NCI-H1436 (cell line): Measurements from ENCODE around the gene GPBAR1.
"Not testable (repeated sequence)": the region's sequence is repeated elsewhere in the genome, so short reads cannot be mapped to it uniquely, and the experiment has no call there.

Experiments
- DNase-seq: peaks from one replicate; lab custom pipeline; 2025; lab: John Stamatoyannopoulos, UW

The GPBAR1 gene

DNA sequence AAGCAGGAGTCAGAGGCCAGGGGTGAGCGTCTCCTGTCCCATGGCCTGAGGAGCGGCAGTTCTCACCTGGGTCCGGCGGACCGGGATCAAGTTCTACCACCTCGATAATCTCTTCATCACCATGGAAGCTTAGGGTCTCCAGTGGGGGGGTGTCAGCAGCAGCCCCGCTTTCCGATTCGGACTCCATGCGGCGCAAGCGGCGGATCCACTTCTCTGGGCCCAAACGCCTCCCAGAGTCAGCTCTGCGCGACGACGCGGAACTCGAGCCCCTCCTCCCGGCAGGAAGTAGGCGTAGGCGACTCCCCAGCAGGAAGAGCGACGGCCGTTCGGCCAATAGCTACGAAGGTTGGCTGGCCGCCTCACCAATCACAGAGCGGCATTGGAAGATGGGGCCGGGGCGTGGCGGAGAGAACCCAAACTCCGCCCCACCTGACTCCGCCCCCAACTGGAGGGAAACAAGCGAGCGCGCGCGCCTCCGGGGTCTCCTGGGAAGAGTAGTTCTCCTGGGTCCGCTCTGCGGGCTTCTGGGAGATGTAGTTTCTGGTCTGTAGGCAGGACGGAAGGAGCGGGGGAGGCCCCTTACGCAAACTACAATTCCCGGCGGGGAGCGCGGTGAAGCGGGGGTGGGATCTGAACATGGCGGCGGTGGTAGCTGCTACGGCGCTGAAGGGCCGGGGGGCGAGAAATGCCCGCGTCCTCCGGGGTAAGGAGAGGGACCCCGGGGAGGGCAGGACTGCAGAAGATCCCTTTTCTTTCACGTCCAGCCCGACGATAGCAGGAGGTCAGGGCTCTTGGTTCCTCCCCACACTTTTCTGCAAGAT lies 9.3 kb downstream of the GPBAR1 start, which contains the start of the genes AAMP and PNKD:
Gene AAMP (minus strand): TSS at position 238 of the 821 bp plus-strand sequence. CDS start 51 bp downstream, at position 187.
Gene PNKD (plus strand): TSS at position 620 of the 821 bp plus-strand sequence. CDS start 17 bp downstream, at position 637.
- peak; percentile 99 for DNase-seq

DNA sequence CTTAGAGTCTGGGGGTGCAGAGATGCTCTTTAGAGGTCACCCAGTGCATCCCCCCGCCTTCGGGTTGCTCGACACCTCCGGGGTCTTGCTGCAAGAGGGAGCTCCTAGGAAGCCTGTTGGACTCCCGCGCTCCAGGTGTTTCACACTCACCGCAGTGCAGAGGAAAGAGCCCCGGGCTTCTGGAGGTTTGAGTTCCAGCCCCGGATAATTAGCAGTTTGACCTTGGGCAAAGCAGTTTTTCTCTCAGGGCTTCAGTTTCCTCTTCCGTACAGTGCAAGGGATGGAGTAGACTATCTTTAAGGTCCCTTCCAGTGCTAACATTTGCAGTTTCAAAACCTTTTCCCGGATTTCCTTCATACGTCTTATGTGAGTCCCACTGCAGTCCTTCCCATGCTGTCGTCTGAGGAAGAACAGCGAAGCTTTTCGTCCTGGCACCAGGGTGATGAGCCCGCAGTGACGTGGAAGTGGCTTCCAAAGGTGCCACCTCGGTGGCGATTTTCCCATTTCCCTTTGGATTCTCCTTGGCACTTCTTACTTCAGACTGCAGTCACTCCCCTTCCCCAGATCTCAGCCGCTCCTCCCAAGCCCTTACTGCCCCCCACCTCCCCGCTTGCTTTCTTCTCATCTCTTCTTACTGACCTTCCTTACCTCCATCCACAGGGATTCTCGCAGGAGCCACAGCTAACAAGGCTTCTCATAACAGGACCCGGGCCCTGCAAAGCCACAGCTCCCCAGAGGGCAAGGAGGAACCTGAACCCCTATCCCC lies 10.1 kb downstream of the GPBAR1 start:
- DNase-seq, result no peak

DNA sequence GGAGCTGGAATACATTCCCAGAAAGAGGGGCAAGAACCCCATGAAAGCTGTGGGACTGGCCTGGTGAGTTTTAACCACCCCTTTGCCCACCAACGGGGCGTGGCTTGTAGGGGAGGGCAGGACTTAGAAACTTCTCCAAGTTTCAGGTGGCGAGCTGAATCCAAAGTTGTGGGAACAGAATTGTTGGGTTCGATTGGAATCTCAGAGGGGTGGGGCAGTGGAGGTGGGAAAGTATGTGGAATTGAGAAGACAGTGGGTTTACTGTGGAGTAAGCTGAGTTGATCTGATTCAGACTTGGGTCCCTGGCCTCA lies 10.6 kb downstream of the GPBAR1 start:
- DNase-seq, result no peak

DNA sequence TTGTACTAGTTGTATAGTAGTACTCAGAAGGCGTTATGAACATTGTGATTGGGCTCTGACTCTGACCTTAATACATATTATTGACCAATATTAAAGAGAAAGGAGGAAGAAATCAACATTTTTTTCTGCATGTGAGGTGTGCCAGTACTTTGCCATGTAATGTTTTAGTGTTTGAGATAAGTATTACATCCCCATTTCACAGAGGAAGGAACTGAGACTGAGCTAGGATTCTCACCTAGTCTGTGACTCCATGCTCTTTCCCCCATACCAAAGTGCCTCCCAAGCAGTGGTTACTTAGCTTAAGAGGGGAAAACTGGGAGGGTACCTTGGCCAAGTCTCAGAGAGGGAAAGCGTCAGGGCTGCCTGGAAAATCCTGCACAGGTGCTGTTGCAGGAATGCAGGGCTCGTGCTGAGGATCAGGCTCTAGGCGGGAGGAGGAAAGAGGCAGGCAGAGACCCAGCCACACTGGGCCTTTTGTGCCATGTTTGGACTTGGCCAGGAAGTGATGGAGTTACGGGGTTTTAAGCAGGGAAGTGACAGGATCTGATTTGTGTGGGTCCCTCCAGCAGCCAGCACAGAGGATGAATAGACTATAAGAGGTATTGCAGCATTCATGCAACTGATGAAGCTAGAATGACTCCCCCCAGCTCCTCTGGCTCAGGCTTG lies 11.2 kb downstream of the GPBAR1 start:
- DNase-seq, result no peak

DNA sequence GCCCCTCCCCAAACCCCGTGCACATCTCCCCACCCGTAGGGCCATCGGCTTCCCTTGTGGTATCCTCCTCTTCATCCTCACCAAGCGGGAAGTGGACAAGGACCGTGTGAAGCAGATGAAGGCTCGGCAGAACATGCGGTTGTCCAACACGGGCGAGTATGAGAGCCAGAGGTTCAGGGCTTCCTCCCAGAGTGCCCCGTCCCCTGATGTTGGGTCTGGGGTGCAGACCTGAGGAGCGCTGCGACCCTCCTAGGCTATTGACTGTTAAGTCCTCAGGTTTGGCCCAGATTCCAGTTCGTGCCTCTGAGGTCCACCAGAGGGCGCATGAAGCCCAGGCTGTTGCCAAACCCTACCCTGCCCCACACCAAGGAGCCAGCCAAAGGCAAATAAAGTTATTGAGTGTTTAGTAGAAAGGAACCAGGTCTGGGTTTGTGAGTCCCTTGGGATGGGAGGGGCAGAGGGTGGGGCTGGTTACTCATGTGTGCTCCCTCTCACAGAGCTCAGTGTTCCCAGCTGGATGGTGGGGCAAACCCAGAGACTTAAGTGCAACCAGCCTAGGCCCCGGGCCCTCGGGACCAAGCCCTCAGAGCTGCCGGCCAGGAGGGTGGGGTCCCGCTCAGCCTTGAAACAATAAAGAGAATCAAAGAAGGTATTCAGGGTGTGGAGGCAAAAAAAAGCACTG lies 11.9 kb downstream of the GPBAR1 start:
- peak; percentile 79 for DNase-seq

DNA sequence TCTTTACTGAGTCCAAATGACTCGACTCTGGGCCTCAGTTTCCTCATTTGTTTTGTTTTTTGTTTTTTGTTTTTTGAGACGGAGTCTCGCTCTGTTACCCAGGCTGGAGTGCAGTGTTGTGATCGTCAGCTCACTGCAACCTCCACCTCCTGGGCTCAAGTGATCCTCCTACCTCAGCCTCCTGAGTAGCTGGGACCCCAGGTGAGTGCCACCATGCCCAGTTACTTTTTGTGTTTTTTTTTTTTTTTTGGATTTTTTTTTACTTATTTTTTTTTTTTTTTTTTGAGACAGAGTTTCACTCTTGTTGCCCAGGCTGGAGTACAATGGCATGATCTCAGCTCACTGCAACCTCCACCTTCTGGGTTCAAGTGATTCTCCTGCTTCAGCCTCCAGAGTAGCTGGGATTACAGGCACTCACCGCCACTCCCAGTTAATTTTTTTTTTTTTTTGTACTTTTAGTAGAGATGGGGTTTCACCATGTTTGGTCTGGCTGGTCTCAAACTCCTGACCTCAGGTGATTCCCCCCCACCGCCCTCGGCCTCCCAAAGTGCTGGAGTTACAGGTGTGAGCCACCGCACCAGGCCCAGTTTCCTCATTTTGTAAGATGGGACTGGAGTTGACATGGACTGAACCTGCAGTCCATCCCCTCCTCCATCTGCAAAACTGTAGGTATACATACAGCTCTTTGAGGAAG lies 12.5 kb downstream of the GPBAR1 start:
- DNase-seq, result not testable (repeated sequence)

DNA sequence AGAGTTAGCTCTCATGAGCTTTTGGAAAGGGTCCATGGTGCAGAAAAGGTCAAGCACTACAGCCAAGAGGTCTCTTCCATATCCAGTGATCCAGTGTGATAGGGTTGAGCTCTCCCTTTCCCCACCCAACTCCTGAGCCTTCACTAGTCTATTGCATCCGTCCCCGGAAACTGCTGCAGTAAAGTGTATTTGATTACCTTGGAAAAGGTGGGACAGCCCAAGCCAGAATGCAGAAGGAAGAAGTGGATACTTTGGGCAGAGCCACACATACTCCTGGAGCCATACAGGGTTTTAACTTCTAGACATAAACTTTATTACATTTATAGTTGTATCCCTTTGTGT lies 13.1 kb downstream of the GPBAR1 start:
- DNase-seq, result no peak

DNA sequence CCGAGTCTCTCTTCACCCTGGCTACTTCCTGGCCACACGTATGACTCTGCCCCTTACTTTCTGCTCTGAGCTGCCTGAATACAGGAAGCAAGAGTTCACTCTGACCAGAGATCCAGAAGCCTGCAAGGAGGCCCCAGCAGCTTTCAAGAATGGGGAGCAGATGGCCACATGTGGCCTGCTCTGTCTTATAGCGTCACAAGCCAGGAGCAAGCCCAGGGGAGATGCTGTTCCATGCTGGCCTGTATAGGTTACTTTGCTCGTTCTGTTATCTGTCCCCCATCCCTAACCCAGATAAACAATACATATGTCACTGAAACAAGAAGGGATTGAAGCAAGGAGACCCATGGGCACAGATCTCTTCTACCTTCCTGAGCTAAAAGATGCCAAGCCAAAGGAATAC lies 13.8 kb downstream of the GPBAR1 start:
- no peak for DNase-seq

DNA sequence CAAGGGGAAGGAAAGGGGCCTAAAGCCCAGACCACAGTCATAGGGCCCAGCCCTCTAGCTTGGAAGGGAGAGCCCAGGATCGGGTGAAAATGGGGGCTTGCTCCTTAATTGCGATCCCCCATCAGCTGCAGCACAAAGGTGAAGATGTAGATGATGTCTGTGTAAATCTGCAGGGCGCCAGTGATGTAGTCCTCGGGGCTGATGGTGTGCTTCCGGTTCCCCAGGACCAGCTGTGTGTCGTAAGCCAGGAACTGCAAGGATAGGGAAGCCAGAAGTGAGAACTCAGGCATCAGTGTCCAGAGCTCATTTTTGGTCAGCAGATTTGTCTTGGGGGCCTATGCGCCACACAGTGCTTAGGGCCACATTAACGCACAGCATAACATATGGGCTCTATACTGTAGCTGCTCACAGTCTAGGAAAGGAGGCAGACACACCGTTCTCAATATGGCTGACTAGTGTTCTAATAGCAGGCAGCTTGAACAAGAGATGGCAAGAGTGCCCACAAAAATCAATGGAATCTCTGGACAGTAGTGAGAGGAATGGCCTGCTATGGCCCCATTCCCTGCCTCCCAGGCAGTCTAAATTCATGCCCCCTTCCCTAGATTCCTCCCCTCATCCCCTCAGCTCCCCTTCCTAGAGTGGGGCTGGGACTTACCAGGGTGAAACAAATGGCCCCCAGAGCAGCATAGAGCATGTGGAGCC lies 14.7 kb downstream of the GPBAR1 start:
- DNase-seq, result no peak

DNA sequence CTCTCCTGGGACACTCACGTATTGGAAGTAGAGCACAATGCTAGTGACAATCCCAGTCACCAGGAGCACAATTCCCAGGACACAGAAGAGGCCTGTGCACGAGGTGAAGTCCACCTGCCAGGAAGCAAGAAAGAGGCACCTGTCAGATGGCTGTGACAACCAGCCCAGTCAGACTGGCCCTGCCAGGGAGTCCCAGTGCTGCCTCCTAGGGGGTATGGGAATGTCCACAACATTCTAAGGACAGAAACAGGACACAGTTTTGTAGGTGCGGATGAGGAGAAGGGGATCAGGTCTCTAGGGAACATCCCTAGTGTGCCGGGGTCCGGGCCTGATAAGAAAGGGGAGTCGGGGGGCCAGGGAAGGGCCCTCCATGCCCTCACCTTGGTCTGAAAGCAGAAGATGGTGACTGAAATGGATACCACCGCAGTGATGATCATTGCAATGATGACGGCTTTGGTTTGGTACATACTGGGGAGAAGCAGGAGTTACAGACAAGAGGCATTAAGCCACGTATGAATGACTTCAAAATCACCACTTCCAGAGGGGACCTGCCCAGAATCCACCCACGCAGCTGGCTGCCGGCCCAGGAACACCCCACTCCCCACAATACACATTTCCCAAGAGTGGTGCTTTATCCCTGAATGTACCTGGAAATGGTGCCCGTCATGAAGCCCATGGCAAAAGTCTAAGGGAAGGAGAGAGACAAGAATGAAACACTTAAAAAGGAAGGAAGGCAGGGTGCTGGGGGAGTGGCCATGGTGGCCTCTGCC lies 16.4 kb downstream of the GPBAR1 start:
- DNase-seq, result no peak

DNA sequence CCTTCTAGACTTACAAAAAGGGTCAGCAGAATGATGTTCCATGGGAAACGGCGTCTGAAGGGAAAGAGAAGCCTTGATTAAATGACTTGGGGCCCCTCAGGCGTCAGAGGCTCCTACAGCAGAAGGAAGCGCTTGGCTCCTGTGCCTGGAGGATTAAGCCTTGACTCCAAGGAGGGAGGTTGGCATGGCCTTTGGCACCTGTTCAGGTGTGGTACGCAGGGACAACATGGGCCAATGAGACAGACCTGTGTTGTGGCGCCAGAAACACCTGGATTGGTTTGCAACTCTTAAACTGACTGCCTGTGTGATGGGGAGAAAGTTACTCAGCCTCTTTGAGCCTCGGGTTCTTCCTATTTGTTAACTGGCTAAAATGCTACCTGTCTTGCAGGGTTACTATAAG lies 17.1 kb downstream of the GPBAR1 start:
- no peak for DNase-seq

DNA sequence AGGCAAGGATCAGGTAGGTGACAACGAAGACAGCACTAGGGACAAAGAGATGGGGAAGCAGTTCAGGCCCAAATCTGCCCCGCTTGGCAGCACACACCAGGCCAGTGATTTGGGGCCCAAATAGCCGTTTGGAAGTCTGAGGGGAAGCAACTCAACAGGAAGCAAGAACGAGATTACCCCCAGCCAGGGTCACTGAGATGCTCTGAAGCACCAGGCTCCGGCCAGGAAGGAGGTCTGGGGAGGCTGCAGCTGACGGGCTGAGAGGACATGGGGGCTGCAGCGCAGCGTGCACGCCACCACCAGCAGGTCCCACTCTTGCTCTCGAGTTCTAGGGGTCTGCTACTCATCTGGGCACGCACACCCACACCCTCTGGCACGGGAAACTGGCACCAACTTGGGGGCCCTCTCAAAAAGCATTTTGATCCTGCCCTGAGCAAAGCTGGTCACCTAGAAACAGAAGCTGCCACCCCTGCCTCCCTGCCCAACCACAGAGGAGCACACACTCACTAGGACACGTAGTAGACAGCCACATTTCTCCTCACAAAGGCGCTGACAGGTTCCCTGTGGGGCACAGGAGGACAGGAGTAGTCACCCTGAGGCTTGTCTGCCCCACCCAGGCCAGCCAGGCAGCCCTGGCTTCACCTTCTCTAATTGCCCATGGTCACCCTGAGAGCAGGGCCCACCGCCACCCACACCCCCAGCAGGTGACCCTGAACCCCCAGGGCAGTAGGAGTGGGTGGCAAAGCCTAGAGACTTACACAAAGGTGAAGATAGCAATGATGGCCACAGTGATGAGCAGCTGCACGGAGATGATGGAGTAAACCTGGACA lies 17.9 kb downstream of the GPBAR1 start:
- DNase-seq, result no peak

DNA sequence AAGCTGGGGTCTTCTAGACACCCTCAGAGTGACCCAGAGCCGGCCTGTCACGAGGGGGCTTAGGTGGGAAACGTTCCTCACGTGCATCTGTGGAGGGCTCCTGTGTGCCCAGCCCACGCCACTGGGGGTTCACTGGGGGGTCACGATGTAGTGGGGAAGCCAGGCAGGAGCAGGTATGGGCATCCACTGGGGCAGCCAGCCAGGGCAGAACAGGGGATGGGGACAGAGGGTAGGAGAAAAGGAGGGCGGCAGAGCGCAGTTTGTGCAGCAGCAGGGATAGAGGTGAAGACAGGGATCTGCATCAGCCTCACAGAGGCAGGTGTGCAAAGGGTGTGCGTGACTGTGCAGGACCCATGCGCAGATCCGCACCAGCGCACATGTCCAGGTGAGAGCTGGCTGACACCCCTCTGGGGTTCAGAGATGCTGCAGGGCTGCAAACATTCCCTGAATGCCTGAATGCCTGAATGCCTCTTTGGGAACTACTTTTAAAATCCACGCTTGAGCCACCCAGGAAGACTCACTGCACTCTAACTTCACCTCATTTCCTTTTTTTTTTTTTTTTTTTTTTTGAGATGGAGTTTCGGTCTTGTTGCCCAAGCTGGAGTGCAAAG lies 19.6 kb downstream of the GPBAR1 start:
- DNase-seq, result no peak

DNA sequence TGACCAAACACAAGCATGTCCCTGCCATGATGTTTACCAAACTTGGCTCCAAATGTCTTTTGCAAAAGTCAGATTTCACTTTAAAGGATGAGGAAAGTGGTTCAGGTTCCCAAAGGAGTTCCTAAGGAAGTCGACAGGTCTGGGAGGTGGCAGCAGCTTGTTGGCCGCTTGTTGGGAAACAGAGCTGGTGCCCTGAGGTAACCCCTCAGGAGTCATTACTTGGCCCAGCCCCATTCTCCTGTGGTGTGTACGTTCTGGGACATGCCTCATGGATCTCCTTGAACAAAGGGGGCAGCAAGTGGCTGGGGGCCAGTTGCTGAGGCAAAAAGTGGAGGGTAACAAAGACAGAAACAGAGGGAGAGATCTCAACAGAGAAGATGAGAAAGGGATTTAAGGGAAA lies 20.6 kb downstream of the GPBAR1 start:
- no peak for DNase-seq

DNA sequence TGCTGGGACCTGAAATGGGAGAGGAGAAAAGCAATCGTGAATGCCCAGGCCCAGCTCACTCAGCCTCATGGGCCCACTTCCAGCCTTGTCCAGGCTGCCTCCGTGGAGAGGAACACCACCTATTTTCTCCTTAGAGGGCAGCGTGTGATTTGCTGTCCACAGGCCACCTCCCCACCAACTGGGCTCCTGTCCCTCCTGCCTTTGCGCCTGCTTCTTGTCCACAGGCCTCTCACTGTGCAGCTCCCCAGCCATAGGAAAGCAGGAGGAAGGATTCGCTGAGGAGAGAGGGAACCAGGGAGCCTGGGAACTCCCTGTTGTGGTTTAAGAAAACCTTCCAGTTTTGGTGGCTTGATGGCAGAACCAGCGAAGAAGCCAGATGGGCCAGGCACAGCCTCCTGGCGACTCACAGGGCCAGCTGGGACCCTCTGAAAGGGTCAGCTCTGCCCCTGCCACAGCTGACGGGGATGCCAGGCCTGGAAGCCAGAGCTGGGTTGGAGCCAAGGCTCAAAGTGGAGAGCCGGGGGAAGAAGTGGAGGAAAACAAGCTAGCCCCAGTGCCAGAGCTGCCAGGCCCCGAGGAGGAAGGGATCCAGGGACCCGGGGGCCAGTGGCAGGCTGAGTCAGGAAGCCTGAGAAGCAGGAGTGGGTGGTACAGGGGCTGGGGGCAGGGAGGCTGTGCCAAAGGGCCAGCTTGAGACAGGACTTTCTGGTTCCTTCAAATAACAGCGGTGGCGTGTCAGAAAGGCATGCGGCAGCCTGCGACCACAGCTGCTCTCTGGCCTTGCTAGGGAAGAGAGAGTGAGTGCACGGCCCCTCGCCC lies 21.6 kb downstream of the GPBAR1 start:
- no peak for DNase-seq

DNA sequence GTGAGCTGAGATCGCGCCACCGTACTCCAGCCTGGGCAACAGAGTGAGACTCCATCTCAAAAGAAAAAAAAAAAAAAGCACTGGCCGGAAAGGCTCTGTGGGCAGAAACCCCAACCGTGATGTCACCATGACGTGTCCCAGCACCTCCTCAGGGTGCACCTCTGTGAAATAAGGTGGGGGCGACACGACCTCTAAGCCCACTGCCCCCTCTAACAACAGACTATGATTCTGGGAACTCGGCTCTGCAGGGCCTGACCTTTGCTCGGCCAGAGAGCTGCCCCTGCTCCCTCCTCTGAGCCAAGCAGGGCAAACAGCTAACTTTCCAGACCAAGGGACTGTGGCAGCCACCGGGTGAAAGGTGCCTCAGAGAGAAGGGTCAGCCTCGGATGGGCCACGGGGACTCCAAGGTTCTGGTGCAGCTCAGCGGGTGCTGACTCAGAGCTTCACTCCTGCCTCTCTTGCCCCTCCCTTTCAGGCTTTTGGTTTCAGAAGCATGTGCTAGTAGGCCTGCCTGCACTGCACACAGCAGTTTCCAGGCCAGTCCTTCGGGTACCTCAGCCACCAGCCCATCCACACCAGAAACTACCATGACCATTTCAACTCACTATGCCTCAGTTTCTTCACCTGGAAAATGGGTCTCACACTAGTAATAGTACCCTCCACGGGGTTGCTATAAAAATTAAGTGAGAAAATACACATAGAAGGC lies 23.4 kb downstream of the GPBAR1 start:
- no peak for DNase-seq

DNA sequence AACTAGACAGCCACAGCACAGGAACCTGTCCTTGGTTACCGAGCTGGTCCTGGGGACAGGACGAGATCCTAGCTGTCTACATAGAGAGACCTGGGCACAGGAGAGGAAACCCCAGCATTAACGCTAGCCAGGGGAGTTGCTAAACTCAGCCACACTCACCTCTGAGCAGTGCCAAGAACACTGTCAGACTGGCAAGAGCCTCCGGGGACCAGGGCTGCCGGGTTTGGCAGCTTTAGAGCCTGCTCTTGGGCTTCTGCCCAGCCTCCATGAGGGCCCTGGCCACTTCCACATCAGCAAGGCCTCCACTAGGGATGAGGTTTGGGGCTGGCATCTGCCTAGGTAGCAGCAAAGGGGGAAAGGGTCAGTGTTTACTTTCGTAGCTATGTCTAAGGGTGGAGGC lies 24.8 kb downstream of the GPBAR1 start:
- DNase-seq, result no peak
